Smooth muscle cell (in vitro differentiated cells): Measurements from ENCODE around the gene ING5. TPM values are rescaled to one million over a fixed set of nuclear protein-coding genes. Genes with fewer than 3 reads are reported as not detected.

Experiments
- DNase-seq: peaks from one replicate; lab custom pipeline; 2025; ENCODE audit not compliant: unreplicated experiment; lab: John Stamatoyannopoulos, UW
- H2AFZ ChIP-seq: fragments of 200-600 bp; sonication (generic); 2 replicates; pipeline ENCODE4 v1.6.0; 2016; ENCODE audit warnings: antibody characterized with exemption, low read depth, mild to moderate bottlenecking
- H3F3A ChIP-seq: fragments of 200-600 bp; sonication (generic); 2 replicates; pipeline ENCODE4 v1.6.0; 2017; ENCODE audit warnings: antibody characterized with exemption, low read depth
- H3K27ac ChIP-seq: fragments of 200-600 bp; sonication (generic); 2 replicates; pipeline ENCODE4 v1.5.1; 2016; ENCODE audit warnings: low read depth, mild to moderate bottlenecking
- H3K27me3 ChIP-seq: fragments of 200-600 bp; sonication (generic); 2 replicates; pipeline ENCODE4 v1.6.1; 2016; ENCODE audit warnings: low read depth, mild to moderate bottlenecking
- H3K36me3 ChIP-seq: fragments of 200-600 bp; sonication (generic); 2 replicates; pipeline ENCODE4 v1.5.1; 2016; ENCODE audit warnings: low read depth
- H3K4me1 ChIP-seq: fragments of 200-600 bp; sonication (generic); 2 replicates; pipeline ENCODE4 v1.5.1; 2016; ENCODE audit warnings: low read depth
- H3K4me2 ChIP-seq: fragments of 200-600 bp; sonication (generic); 2 replicates; pipeline ENCODE4 v1.6.0; 2016; ENCODE audit warnings: mild to moderate bottlenecking
- H3K4me3 ChIP-seq: fragments of 200-600 bp; sonication (generic); 2 replicates; pipeline ENCODE4 v1.5.1; 2016; ENCODE audit warnings: mild to moderate bottlenecking
- H3K79me2 ChIP-seq: fragments of 200-600 bp; sonication (generic); 2 replicates; pipeline ENCODE4 v1.6.0; 2016; ENCODE audit warnings: low read depth, mild to moderate bottlenecking
- H3K9ac ChIP-seq: fragments of 200-600 bp; sonication (generic); 2 replicates; pipeline ENCODE4 v1.6.0; 2016; ENCODE audit warnings: low read depth
- H3K9me3 ChIP-seq: fragments of 200-600 bp; sonication (generic); replicated peaks from 2 replicates; pipeline ENCODE4 v1.5.1; 2016; ENCODE audit warnings: low read depth
- H4K20me1 ChIP-seq: fragments of 200-600 bp; sonication (generic); 2 replicates; pipeline ENCODE4 v1.6.0; 2016; ENCODE audit warnings: low read depth
- CTCF ChIP-seq: fragments of 200-600 bp; sonication (generic); IDR thresholded peaks from 2 replicates; pipeline ENCODE4 v1.5.1; 2017; ENCODE audit warnings: borderline replicate concordance, mild to moderate bottlenecking, antibody characterized with exemption; ENCODE audit not compliant: insufficient read depth, poor library complexity, severe bottlenecking
- WGBS: methylation state at CpG from one replicate; pipeline ENCODE4 v1.1.7; 2016; ENCODE audit warnings: low lambda C conversion rate; 5-methylcytosine and 5-hydroxymethylcytosine counted together
- polyA plus RNA-seq: library from polyadenylated mRNA; unstranded; fragments of >200 nt; fragmentation: Nextera tagmentation; extraction: Ambion mirVana; gene quantifications from 2 replicates; pipeline ENCODE4 v1.2.1, GENCODE V29; 2016
- total RNA-seq: library from RNA; depleted of rRNA; stranded (reverse); fragments of >200 nt; gene quantifications from 2 replicates; pipeline ENCODE4 v1.2.3, GENCODE V29; 2014

Gene ING5
- total and polyA plus RNA-seq, 2 experiments from 2014 or later = 6.7 to 10.6 TPM

DNA sequence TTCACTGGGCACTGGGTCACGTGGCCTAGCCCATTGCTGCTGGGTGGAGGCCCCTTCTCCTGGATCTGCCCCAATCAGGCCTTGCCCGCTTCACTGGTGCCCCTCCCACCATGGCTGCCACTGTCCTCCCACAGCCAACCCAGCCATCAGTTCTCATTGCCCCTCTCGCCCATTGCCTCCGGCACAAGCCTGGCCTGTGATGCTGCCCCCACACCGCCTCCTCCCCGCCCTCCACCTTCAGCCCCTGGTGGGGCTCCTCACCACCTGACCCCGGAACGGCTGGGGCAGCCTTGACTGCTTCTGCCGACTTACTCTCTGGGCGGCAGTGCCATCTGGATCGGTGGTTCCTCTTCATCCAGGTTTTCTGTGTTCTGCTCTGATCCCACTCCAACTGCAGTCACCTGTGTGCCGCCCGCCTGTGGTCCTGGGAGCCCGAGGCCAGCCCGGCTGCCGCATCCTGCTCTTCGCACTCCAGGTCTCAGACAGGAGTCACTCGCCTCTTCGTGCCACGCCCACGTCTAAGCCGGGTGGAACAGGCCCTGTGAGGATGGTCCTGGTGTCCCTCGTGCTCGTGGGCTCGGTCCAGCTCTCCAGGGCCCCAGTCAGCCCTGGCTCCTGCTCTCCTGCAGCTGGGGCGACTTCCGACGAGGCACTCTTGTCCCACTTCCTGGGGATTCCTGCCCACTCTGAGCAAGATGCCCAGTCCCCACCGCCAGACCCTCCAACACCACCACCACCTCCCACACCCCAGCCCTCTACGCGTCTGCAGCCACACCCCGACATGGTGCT is 46.8 kb downstream of the ING5 start:
- H2AFZ ChIP-seq = no peak overlapping the region
- no peaks in the 10 kb centered on the region for H3F3A ChIP-seq
- no peak overlapping the region for H3K4me2 ChIP-seq
- no peak for DNase-seq
- no peak overlapping the region for H3K9ac ChIP-seq
- H4K20me1 ChIP-seq = no peaks in the 10 kb centered on the region
- H3K27ac ChIP-seq = no peak overlapping the region
- no peaks in the 10 kb centered on the region for H3K79me2 ChIP-seq
- WGBS = 92% methylated on average over 31 of the region's 32 CpGs
- TF ChIP-seq CTCF = no peak
- H3K36me3 ChIP-seq = peaks cover 6% of the 10 kb centered on the region
- no peak overlapping the region for H3K4me3 ChIP-seq
- H3K9me3 ChIP-seq = no peaks in the 10 kb centered on the region
- no peaks in the 10 kb centered on the region for H3K27me3 ChIP-seq
- H3K4me1 ChIP-seq = no peaks in the 10 kb centered on the region

GRCh38 chr2:241750076-241750840 is 48.4 kb downstream of the ING5 start:
- H3K36me3 ChIP-seq = peaks cover 6% of the 10 kb centered on the region
- H2AFZ ChIP-seq = no peak overlapping the region
- no peak overlapping the region for H3K9ac ChIP-seq
- H3K27ac ChIP-seq = no peak overlapping the region
- H3K27me3 ChIP-seq = no peaks in the 10 kb centered on the region
- no peaks in the 10 kb centered on the region for H3K9me3 ChIP-seq
- no peak overlapping the region for H3K4me3 ChIP-seq
- no peaks in the 10 kb centered on the region for H3F3A ChIP-seq
- 96% methylated on average over 22 of the region's 22 CpGs for WGBS
- no peak for DNase-seq
- H4K20me1 ChIP-seq = no peaks in the 10 kb centered on the region
- no peak overlapping the region for H3K4me2 ChIP-seq
- no peaks in the 10 kb centered on the region for H3K79me2 ChIP-seq
- no peak for TF ChIP-seq CTCF
- H3K4me1 ChIP-seq = no peaks in the 10 kb centered on the region

DNA sequence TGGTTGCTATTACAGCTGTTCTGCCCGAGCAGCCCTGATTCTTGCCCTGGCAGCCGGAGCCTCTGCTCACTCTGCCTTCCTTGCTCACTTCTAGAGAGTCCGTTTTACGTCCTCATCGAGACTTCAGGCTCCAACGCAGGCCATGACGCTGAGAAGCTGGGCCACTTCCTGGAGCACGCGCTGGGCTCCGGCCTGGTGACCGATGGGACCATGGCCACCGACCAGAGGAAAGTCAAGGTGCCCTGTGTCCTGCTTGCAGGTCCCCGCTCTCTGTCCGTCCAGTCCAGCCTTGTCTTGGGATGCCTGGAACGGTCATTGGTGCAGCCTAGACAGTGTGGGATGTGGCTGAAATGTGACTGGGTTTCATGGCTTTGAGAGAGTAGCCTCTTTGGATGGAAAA is 49.3 kb downstream of the ING5 start:
- no peak overlapping the region for H3K27ac ChIP-seq
- no peak overlapping the region for H3K9ac ChIP-seq
- H3F3A ChIP-seq = no peaks in the 10 kb centered on the region
- no peak overlapping the region for H2AFZ ChIP-seq
- peaks cover 3% of the 10 kb centered on the region for H3K36me3 ChIP-seq
- no peak for TF ChIP-seq CTCF
- no peak for DNase-seq
- H3K9me3 ChIP-seq = no peaks in the 10 kb centered on the region
- no peaks in the 10 kb centered on the region for H3K27me3 ChIP-seq
- H4K20me1 ChIP-seq = no peaks in the 10 kb centered on the region
- H3K4me2 ChIP-seq = no peak overlapping the region
- H3K4me1 ChIP-seq = no peaks in the 10 kb centered on the region
- 92% methylated on average over 15 of the region's 15 CpGs for WGBS
- no peak overlapping the region for H3K4me3 ChIP-seq
- H3K79me2 ChIP-seq = no peaks in the 10 kb centered on the region
